Ovary (tissue), 3 donors: ENCODE data around the gene CDIPT.

ENCODE experiments used
- POLR2A ChIP-seq: fragments of 450-650 bp; IDR thresholded peaks from one replicate; pipeline ENCODE4 v1.6.1; 2017; ENCODE audit warnings: antibody characterized with exemption, mild to moderate bottlenecking, moderate library complexity
- TF ChIP-seq, protein P1 (sequence below), 3 donors: fragments of 450-650 bp in 2 of 3; fragments of 200-600 bp in 1 of 3; IDR thresholded peaks; one replicate each; pipeline versions ENCODE4 v1.5.1 to v1.8.0; 2016 to 2022; ENCODE audit warnings: antibody characterized with exemption in 3 of 3, mild to moderate bottlenecking in 1 of 3
- donor health status: DM: no; HTN: no; CAD: no.

DNA sequence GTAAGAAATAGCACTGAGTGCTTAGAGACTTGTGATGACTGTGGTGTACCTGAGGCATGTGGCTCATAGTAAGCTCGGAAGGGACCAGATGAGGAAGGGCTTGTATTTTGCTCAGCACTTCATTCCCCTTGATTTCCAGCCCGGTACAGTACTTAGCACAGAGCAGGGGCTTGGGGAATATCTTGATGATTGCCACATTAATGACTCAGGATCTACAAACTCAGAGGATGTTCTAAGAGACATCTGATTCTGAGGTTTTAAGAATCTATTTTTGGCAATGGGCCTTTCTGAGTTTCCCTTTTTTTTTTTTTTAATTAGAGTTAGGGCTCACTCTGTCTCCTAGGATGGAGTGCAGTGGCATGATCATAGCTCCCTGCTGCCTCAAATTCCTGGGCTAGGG lies 46.4 kb upstream of the CDIPT start:
- TF ChIP-seq, protein P1, sequence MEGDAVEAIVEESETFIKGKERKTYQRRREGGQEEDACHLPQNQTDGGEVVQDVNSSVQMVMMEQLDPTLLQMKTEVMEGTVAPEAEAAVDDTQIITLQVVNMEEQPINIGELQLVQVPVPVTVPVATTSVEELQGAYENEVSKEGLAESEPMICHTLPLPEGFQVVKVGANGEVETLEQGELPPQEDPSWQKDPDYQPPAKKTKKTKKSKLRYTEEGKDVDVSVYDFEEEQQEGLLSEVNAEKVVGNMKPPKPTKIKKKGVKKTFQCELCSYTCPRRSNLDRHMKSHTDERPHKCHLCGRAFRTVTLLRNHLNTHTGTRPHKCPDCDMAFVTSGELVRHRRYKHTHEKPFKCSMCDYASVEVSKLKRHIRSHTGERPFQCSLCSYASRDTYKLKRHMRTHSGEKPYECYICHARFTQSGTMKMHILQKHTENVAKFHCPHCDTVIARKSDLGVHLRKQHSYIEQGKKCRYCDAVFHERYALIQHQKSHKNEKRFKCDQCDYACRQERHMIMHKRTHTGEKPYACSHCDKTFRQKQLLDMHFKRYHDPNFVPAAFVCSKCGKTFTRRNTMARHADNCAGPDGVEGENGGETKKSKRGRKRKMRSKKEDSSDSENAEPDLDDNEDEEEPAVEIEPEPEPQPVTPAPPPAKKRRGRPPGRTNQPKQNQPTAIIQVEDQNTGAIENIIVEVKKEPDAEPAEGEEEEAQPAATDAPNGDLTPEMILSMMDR (IDR thresholded peaks at IDR 0.05): no peak
- no peak for TF ChIP-seq POLR2A
